HEK293 (cell line): ENCODE results near the gene LMOD3.

Source experiments
- GLIS1 ChIP-seq: fragments of 450-650 bp; formaldehyde crosslinking; IDR thresholded peaks from 2 replicates; pipeline ENCODE4 v1.5.1; 2016; ENCODE audit warnings: missing biosample characterization, missing genetic modification characterization
- IKZF3 ChIP-seq: fragments of 450-650 bp; IDR thresholded peaks from 2 replicates; pipeline ENCODE4 v1.5.0; 2018; ENCODE audit warnings: missing biosample characterization, mild to moderate bottlenecking, missing genetic modification characterization, moderate library complexity
- KLF10 ChIP-seq: fragments of 450-650 bp; IDR thresholded peaks from 2 replicates; pipeline ENCODE4 v1.5.1; 2018; ENCODE audit warnings: missing biosample characterization, mild to moderate bottlenecking, missing genetic modification characterization
- KLF8 ChIP-seq: fragments of 450-650 bp; formaldehyde crosslinking; IDR thresholded peaks from 2 replicates; pipeline ENCODE4 v1.5.1; 2016; ENCODE audit warnings: missing biosample characterization, missing genetic modification characterization
- MYNN ChIP-seq: fragments of 450-650 bp; formaldehyde crosslinking; IDR thresholded peaks from 2 replicates; pipeline ENCODE4 v1.5.1; 2016; ENCODE audit warnings: missing biosample characterization, missing genetic modification characterization, borderline replicate concordance
- OSR2 ChIP-seq: fragments of 450-650 bp; formaldehyde crosslinking; IDR thresholded peaks from 2 replicates; pipeline ENCODE4 v1.5.1; 2016; ENCODE audit warnings: missing biosample characterization, missing genetic modification characterization
- PRDM1 ChIP-seq: fragments of 450-650 bp; formaldehyde crosslinking; IDR thresholded peaks from 2 replicates; pipeline ENCODE4; 2016; ENCODE audit warnings: missing biosample characterization, missing genetic modification characterization
- REPIN1 ChIP-seq: fragments of 450-650 bp; formaldehyde crosslinking; IDR thresholded peaks from 2 replicates; pipeline ENCODE4 v1.5.1; 2017; ENCODE audit warnings: missing biosample characterization, missing genetic modification characterization, low read depth
- TCF7L2 ChIP-seq: IDR thresholded peaks from 2 replicates; pipeline ENCODE4 v1.6.1; 2011; ENCODE audit warnings: low read depth, mild to moderate bottlenecking, inconsistent platforms, low read length, moderate library complexity, borderline replicate concordance
- ZBTB17 ChIP-seq: fragments of 450-650 bp; formaldehyde crosslinking; IDR thresholded peaks from 2 replicates; pipeline ENCODE4 v1.5.1; 2016; ENCODE audit warnings: missing biosample characterization, missing genetic modification characterization
- ZEB2 ChIP-seq: fragments of 450-650 bp; formaldehyde crosslinking; IDR thresholded peaks from 2 replicates; pipeline ENCODE4 v1.5.1; 2016; ENCODE audit warnings: missing biosample characterization, missing genetic modification characterization
- ZFP37 ChIP-seq: fragments of 450-650 bp; formaldehyde crosslinking; IDR thresholded peaks from 2 replicates; pipeline ENCODE4 v1.5.1; 2016; ENCODE audit warnings: missing biosample characterization, missing genetic modification characterization
- ZFP69B ChIP-seq: fragments of 450-650 bp; formaldehyde crosslinking; IDR thresholded peaks from 2 replicates; pipeline ENCODE4 v1.5.1; 2016; ENCODE audit warnings: missing biosample characterization, missing genetic modification characterization
- ZNF10 ChIP-seq: fragments of 450-650 bp; formaldehyde crosslinking; IDR thresholded peaks from 2 replicates; pipeline ENCODE4 v1.5.1; 2017; ENCODE audit warnings: missing biosample characterization, missing genetic modification characterization
- ZNF140 ChIP-seq: fragments of 450-650 bp; formaldehyde crosslinking; IDR thresholded peaks from 2 replicates; pipeline ENCODE4 v1.5.1; 2016; ENCODE audit warnings: missing biosample characterization, missing genetic modification characterization
- ZNF157 ChIP-seq: fragments of 450-650 bp; formaldehyde crosslinking; IDR thresholded peaks from 2 replicates; pipeline ENCODE4 v1.5.1; 2016; ENCODE audit warnings: missing biosample characterization, missing genetic modification characterization
- ZNF184 ChIP-seq: fragments of 450-650 bp; IDR thresholded peaks from 2 replicates; pipeline ENCODE4 v1.5.1; 2018; ENCODE audit warnings: missing biosample characterization, mild to moderate bottlenecking, missing genetic modification characterization
- ZNF292 ChIP-seq: fragments of 450-650 bp; formaldehyde crosslinking; IDR thresholded peaks from 2 replicates; pipeline ENCODE4 v1.5.1; 2016; ENCODE audit warnings: low read depth, missing biosample characterization, missing genetic modification characterization, borderline replicate concordance
- ZNF335 ChIP-seq: fragments of 450-650 bp; formaldehyde crosslinking; conservative IDR thresholded peaks from 2 replicates; pipeline ENCODE4 v1.5.1; 2016; ENCODE audit warnings: missing biosample characterization, missing genetic modification characterization
- ZNF473 ChIP-seq: fragments of 450-650 bp; formaldehyde crosslinking; IDR thresholded peaks from 2 replicates; pipeline ENCODE4 v1.5.1; 2017; ENCODE audit warnings: missing biosample characterization, missing genetic modification characterization
- ZNF501 ChIP-seq: fragments of 450-650 bp; formaldehyde crosslinking; IDR thresholded peaks from 2 replicates; pipeline ENCODE4 v1.5.1; 2016; ENCODE audit warnings: missing biosample characterization, missing genetic modification characterization
- ZNF560 ChIP-seq: fragments of 450-650 bp; formaldehyde crosslinking; IDR thresholded peaks from 2 replicates; pipeline ENCODE4 v1.5.1; 2017; ENCODE audit warnings: missing biosample characterization, missing genetic modification characterization, borderline replicate concordance
- ZNF596 ChIP-seq: fragments of 450-650 bp; IDR thresholded peaks from 2 replicates; pipeline ENCODE4 v1.5.0; 2018; ENCODE audit warnings: missing biosample characterization, mild to moderate bottlenecking, missing genetic modification characterization, moderate library complexity
- ZNF600 ChIP-seq: fragments of 450-650 bp; formaldehyde crosslinking; IDR thresholded peaks from 2 replicates; pipeline ENCODE4 v1.5.1; 2016; ENCODE audit warnings: missing biosample characterization, missing genetic modification characterization
- ZNF610 ChIP-seq: fragments of 450-650 bp; formaldehyde crosslinking; IDR thresholded peaks from 2 replicates; pipeline ENCODE4 v1.5.1; 2016; ENCODE audit warnings: missing biosample characterization, missing genetic modification characterization, borderline replicate concordance
- ZNF629 ChIP-seq: fragments of 450-650 bp; formaldehyde crosslinking; IDR thresholded peaks from 2 replicates; pipeline ENCODE4 v1.5.1; 2017; ENCODE audit warnings: missing biosample characterization, missing genetic modification characterization
- ZNF701 ChIP-seq: fragments of 450-650 bp; formaldehyde crosslinking; IDR thresholded peaks from 2 replicates; pipeline ENCODE4 v1.5.1; 2016; ENCODE audit warnings: missing biosample characterization, missing genetic modification characterization
- ZNF768 ChIP-seq: fragments of 450-650 bp; formaldehyde crosslinking; IDR thresholded peaks from 2 replicates; pipeline ENCODE4 v1.5.1; 2018; ENCODE audit warnings: missing biosample characterization, mild to moderate bottlenecking, missing genetic modification characterization
- ZSCAN30 ChIP-seq: fragments of 450-650 bp; IDR thresholded peaks from 2 replicates; pipeline ENCODE4 v1.5.1; 2018; ENCODE audit warnings: missing biosample characterization, mild to moderate bottlenecking, missing genetic modification characterization, moderate library complexity
- ZXDB ChIP-seq: fragments of 450-650 bp; formaldehyde crosslinking; IDR thresholded peaks from 2 replicates; pipeline ENCODE4 v1.5.1; 2016; ENCODE audit warnings: missing biosample characterization, missing genetic modification characterization
- TF ChIP-seq, protein P1 (sequence below): fragments of 450-650 bp; formaldehyde crosslinking; IDR thresholded peaks from 2 replicates; pipeline ENCODE4 v1.5.1; 2016; ENCODE audit warnings: missing biosample characterization, missing genetic modification characterization
- TF ChIP-seq, protein P2 (sequence below): IDR thresholded peaks from 2 replicates; pipeline ENCODE4 v1.6.1; 2011; ENCODE audit warnings: mild to moderate bottlenecking, low read depth, low read length, borderline replicate concordance
- TF ChIP-seq, protein P3 (sequence below): fragments of 450-650 bp; formaldehyde crosslinking; IDR thresholded peaks from 2 replicates; pipeline ENCODE4 v1.5.1; 2016; ENCODE audit warnings: missing biosample characterization, missing genetic modification characterization
- TF ChIP-seq, protein P4 (sequence below): fragments of 450-650 bp; formaldehyde crosslinking; IDR thresholded peaks from 2 replicates; pipeline ENCODE4 v1.5.1; 2016; ENCODE audit warnings: missing biosample characterization, missing genetic modification characterization

LMOD3 gene

DNA sequence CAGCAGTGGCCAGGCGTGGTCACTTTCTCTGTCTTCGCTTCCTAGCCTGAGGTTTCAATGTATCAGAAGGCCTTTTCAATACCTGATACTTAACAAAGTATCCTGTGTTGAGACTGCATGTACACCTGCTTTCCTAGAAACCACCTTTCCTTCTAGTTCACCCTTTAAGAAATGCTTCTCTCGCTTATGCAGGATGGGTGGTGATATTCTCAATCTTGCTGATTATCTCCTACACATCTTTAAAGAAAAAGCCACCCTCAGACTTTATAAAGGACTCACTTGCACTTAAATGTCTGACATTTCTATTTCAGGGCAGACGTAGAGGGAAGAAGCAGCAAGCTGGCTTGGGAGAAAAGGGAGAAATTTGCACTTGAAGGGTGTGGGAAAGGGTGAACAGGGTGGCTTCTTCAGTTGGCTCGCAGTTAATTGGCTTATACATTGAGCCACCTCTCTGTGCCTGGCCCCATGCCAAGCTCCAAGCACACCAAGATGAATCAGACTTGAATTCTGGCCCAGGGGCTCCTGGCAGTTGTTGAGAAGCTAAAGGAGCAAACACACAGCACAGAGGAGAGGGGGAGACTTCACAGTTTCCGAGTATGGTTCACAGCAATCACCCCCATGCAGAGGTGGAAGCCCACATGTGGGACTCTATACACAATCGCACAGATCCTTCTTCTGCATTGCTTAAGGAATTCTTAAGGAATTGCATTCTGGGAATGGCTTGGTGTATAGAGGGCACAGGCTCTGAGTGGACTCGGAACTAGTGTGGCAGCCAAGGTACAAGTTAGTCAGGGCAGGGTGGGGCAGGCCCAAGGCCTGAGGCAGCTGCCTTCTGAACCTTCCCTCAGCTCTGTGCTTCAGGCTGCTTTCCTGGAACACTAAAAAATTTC is 36.3 kb downstream of the LMOD3 start (continued):
- peak; percentile 36; the same call in 1 of the 2 replicates for TF ChIP-seq ZFP37 (tag by site-specific recombination)
- no peak for TF ChIP-seq TCF7L2
- TF ChIP-seq, protein P1, sequence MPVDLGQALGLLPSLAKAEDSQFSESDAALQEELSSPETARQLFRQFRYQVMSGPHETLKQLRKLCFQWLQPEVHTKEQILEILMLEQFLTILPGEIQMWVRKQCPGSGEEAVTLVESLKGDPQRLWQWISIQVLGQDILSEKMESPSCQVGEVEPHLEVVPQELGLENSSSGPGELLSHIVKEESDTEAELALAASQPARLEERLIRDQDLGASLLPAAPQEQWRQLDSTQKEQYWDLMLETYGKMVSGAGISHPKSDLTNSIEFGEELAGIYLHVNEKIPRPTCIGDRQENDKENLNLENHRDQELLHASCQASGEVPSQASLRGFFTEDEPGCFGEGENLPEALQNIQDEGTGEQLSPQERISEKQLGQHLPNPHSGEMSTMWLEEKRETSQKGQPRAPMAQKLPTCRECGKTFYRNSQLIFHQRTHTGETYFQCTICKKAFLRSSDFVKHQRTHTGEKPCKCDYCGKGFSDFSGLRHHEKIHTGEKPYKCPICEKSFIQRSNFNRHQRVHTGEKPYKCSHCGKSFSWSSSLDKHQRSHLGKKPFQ (tag by site-specific recombination), result peak; percentile 73
- TF ChIP-seq ZXDB (tag by site-specific recombination), result peak; percentile 58; the same call in 1 of the 2 replicates
- no peak for TF ChIP-seq ZNF292 (tag by site-specific recombination)
- TF ChIP-seq ZNF184 (tag by site-specific recombination), result peak; percentile 89
- TF ChIP-seq, protein P2, sequence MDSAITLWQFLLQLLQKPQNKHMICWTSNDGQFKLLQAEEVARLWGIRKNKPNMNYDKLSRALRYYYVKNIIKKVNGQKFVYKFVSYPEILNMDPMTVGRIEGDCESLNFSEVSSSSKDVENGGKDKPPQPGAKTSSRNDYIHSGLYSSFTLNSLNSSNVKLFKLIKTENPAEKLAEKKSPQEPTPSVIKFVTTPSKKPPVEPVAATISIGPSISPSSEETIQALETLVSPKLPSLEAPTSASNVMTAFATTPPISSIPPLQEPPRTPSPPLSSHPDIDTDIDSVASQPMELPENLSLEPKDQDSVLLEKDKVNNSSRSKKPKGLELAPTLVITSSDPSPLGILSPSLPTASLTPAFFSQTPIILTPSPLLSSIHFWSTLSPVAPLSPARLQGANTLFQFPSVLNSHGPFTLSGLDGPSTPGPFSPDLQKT, result no peak
- 0 out of 2 replicates have a peak, but pooled peaks have one; percentile 21 for TF ChIP-seq ZEB2 (tag by site-specific recombination)
- TF ChIP-seq PRDM1 (tag by site-specific recombination), result no peak
- TF ChIP-seq OSR2 (tag by site-specific recombination), result peak; percentile 85
- no peak for TF ChIP-seq ZNF501 (tag by site-specific recombination)
- TF ChIP-seq ZSCAN30 (tag by site-specific recombination), result 0 out of 2 replicates have a peak, but pooled peaks have one; percentile 11
- 0 out of 2 replicates have a peak, but pooled peaks have one; percentile 25 for TF ChIP-seq KLF8 (tag by site-specific recombination)
- 0 out of 2 replicates have a peak, but pooled peaks have one; percentile 3 for TF ChIP-seq ZNF335 (tag by site-specific recombination)
- TF ChIP-seq, protein P3, sequence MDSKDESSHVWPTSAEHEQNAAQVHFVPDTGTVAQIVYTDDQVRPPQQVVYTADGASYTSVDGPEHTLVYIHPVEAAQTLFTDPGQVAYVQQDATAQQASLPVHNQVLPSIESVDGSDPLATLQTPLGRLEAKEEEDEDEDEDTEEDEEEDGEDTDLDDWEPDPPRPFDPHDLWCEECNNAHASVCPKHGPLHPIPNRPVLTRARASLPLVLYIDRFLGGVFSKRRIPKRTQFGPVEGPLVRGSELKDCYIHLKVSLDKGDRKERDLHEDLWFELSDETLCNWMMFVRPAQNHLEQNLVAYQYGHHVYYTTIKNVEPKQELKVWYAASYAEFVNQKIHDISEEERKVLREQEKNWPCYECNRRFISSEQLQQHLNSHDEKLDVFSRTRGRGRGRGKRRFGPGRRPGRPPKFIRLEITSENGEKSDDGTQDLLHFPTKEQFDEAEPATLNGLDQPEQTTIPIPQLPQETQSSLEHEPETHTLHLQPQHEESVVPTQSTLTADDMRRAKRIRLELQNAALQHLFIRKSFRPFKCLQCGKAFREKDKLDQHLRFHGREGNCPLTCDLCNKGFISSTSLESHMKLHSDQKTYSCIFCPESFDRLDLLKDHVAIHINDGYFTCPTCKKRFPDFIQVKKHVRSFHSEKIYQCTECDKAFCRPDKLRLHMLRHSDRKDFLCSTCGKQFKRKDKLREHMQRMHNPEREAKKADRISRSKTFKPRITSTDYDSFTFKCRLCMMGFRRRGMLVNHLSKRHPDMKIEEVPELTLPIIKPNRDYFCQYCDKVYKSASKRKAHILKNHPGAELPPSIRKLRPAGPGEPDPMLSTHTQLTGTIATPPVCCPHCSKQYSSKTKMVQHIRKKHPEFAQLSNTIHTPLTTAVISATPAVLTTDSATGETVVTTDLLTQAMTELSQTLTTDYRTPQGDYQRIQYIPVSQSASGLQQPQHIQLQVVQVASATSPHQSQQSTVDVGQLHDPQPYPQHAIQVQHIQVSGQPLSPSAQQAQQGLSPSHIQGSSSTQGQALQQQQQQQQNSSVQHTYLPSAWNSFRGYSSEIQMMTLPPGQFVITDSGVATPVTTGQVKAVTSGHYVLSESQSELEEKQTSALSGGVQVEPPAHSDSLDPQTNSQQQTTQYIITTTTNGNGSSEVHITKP, result peak; percentile 91
- TF ChIP-seq ZNF701 (tag by site-specific recombination), result no peak
- no peak for TF ChIP-seq IKZF3 (tag by site-specific recombination)
- TF ChIP-seq ZNF768 (tag by site-specific recombination), result no peak
- TF ChIP-seq ZNF157 (tag by site-specific recombination), result no peak
- no peak; the same call in 1 of the 2 replicates for TF ChIP-seq ZFP69B (tag by site-specific recombination)
- no peak for TF ChIP-seq ZNF10 (tag by site-specific recombination)
- TF ChIP-seq ZNF473 (tag by site-specific recombination), result no peak
- TF ChIP-seq ZNF596 (tag by site-specific recombination), result no peak
- TF ChIP-seq ZBTB17 (tag by site-specific recombination), result peak; percentile 52; the same call in 1 of the 2 replicates
- TF ChIP-seq, protein P4, sequence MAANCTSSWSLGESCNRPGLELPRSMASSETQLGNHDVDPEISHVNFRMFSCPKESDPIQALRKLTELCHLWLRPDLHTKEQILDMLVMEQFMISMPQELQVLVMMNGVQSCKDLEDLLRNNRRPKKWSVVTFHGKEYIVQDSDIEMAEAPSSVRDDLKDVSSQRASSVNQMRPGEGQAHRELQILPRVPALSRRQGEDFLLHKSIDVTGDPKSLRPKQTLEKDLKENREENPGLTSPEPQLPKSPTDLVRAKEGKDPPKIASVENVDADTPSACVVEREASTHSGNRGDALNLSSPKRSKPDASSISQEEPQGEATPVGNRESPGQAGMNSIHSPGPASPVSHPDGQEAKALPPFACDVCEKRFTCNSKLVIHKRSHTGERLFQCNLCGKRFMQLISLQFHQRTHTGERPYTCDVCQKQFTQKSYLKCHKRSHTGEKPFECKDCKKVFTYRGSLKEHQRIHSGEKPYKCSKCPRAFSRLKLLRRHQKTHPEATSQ (tag by site-specific recombination), result no peak
- no peak for TF ChIP-seq ZNF610
- TF ChIP-seq GLIS1, result peak; percentile 51
- TF ChIP-seq ZNF629, result peak; percentile 22; the same call in 1 of the 2 replicates
- TF ChIP-seq MYNN (tag by site-specific recombination), result no peak
- no peak for TF ChIP-seq REPIN1 (tag by site-specific recombination)
- TF ChIP-seq ZNF560 (tag by site-specific recombination), result no peak
- TF ChIP-seq KLF10 (tag by site-specific recombination), result peak; percentile 37; the same call in 1 of the 2 replicates
- 0 out of 2 replicates have a peak, but pooled peaks have one; percentile 24 for TF ChIP-seq ZNF600 (tag by site-specific recombination)
- TF ChIP-seq ZNF140 (tag by site-specific recombination), result no peak
